Esophagus (tissue), 2 donors: ENCODE measurements around the gene GLT8D1. TPM values are rescaled to one million over a fixed set of nuclear protein-coding genes. Genes with fewer than 3 reads are reported as not detected.

Source experiments
- polyA plus RNA-seq, 2 donors: library from polyadenylated mRNA; stranded (reverse); fragments of 200-250 nt; gene quantifications; one replicate each; pipeline ENCODE4 v1.2.3, GENCODE V29; 2013
- donor health status: healthy with polysubstance abuse.
- donor health status: Bipolar disorder and iron deficiency.

GLT8D1 gene
- polyA plus RNA-seq, 2 donors, result 16.7 to 19.8 TPM

Other genes with a start within 250 kb of the GLT8D1 start
- gene STAB1, start 210.5 kb downstream of the GLT8D1 start, polyA plus RNA-seq, result 10 to 100 TPM; 30.5 to 39.0 TPM
- 10 to 100 TPM; 81.7 to 93.7 TPM for gene NT5DC2, start 171.9 kb downstream of the GLT8D1 start, polyA plus RNA-seq
- 10 to 100 TPM; 20.9 to 37.7 TPM for gene UQCC5, start 169.2 kb downstream of the GLT8D1 start, polyA plus RNA-seq
- 10 to 100 TPM in 1 of 2 donors, 1 to 10 TPM in 1; 8.3 to 12.0 TPM for gene PBRM1, start 19.9 kb downstream of the GLT8D1 start, polyA plus RNA-seq
- gene GNL3, start 19.8 kb downstream of the GLT8D1 start, polyA plus RNA-seq, result 100 to 1,000 TPM in 1 of 2 donors, 10 to 100 TPM in 1; 91.8 to 103 TPM
- 100 to 1,000 TPM in 1 of 2 donors, 10 to 100 TPM in 1; 54.6 to 114 TPM for gene SPCS1, start 315 bp upstream of the GLT8D1 start, polyA plus RNA-seq
- gene NEK4, start 65.1 kb upstream of the GLT8D1 start, polyA plus RNA-seq, result 1 to 10 TPM; 3.6 to 4.3 TPM
- gene ITIH1, start 71.8 kb upstream of the GLT8D1 start, polyA plus RNA-seq, result under 1 TPM in 1 of 2 donors, not detected in 1; 0.13 TPM
- 1 to 10 TPM in 1 of 2 donors, under 1 TPM in 1; 0.88 to 1.1 TPM for gene ITIH3, start 89.0 kb upstream of the GLT8D1 start, polyA plus RNA-seq
- 1 to 10 TPM; 2.5 to 6.7 TPM for gene ITIH4, start 124.9 kb upstream of the GLT8D1 start, polyA plus RNA-seq
- gene MUSTN1, start 129.2 kb upstream of the GLT8D1 start, polyA plus RNA-seq, result 10 to 100 TPM in 1 of 2 donors, 1 to 10 TPM in 1; 7.0 to 13.1 TPM
- 1 to 10 TPM; 6.0 to 7.4 TPM for gene STIMATE, start 191.8 kb upstream of the GLT8D1 start, polyA plus RNA-seq